Stimulated activated CD8-positive, alpha-beta memory T cell treated with anti-CD3 and anti-CD28 coated beads, Interleukin-4, amount 100 ng/mL, for 1 hour (primary cell): ENCODE results near the gene PRAMEF7.
"Not testable (repeated sequence)": the region's sequence is repeated elsewhere in the genome, so short reads cannot be mapped to it uniquely, and the experiment has no call there.

Experiments used
- DNase-seq, 2 donors: peaks; one replicate each; pipeline ENCODE4 v3.0.0-alpha.2; 2020; ENCODE audit warnings: low read depth in 2 of 2, low spot score in 1 of 2

Gene PRAMEF7

GRCh38 chr1:12916310-12916709 is at the start of gene PRAMEF7:
PRAMEF7 (plus strand) TSS chr1:12916610; CDS start chr1:12917693, 1,083 bp downstream.
- not testable (repeated sequence) for DNase-seq

- not testable (repeated sequence) for DNase-seq
Measured at GRCh38 chr1:12878453-12878852, 38.0 kb upstream of the PRAMEF7 start.

- DNase-seq = not testable (repeated sequence)
Measured at GRCh38 chr1:12886101-12886500, 30.3 kb upstream of the PRAMEF7 start, which contains the start of gene PRAMEF4. PRAMEF4 (minus strand) TSS chr1:12886201; CDS start chr1:12883394, 2,807 bp downstream.

GRCh38 chr1:12898170-12898569 is 18.2 kb upstream of the PRAMEF7 start, which contains the start of gene PRAMEF10:
PRAMEF10 (minus strand) TSS chr1:12898270; CDS start chr1:12895847, 2,423 bp downstream.
- not testable (repeated sequence) for DNase-seq

GRCh38 chr1:12899186-12899585 is 17.2 kb upstream of the PRAMEF7 start:
- not testable (repeated sequence) for DNase-seq

GRCh38 chr1:12903793-12904572 is 12.4 kb upstream of the PRAMEF7 start:
- not testable (repeated sequence) for DNase-seq

- not testable (repeated sequence) for DNase-seq
Measured at GRCh38 chr1:12921749-12922148, 5.3 kb downstream of the PRAMEF7 start.

- DNase-seq = not testable (repeated sequence)
Measured at GRCh38 chr1:12924368-12924767, 8.0 kb downstream of the PRAMEF7 start.

- not testable (repeated sequence) for DNase-seq
Measured at GRCh38 chr1:12947480-12947879, 31.1 kb downstream of the PRAMEF7 start, which contains the start of gene PRAMEF6. PRAMEF6 (minus strand) TSS chr1:12947580; CDS start chr1:12942518, 5,062 bp downstream.
